GM23338 (cell line): ENCODE results near the gene TDRD7. TPM values are rescaled to one million over a fixed set of nuclear protein-coding genes. Genes with fewer than 3 reads are reported as not detected.

Experiments
- ATAC-seq: fragments of 200-7000 bp; cut with Tn5 transposase; 3 replicates; pipeline ENCODE4 v1.9.1; 2020
- DNase-seq: peaks from one replicate; pipeline ENCODE4 v3.0.0-alpha.2; 2015; ENCODE audit warnings: low spot score
- H2AFZ ChIP-seq: fragments of 200-600 bp; sonication (generic); 2 replicates; pipeline ENCODE4 v1.8.0; 2016; ENCODE audit warnings: antibody characterized with exemption, mild to moderate bottlenecking, moderate library complexity
- H3F3A ChIP-seq: fragments of 200-600 bp; sonication (generic); replicated peaks from 2 replicates; pipeline ENCODE4 v1.8.0; 2017; ENCODE audit warnings: antibody characterized with exemption, mixed run types, low read depth
- H3K27ac ChIP-seq: fragments of 200-600 bp; sonication (generic); 2 replicates; pipeline ENCODE4 v1.6.1; 2016; ENCODE audit warnings: low read depth
- H3K27me3 ChIP-seq: fragments of 200-600 bp; sonication (generic); 2 replicates; pipeline ENCODE4 v1.8.0; 2016; ENCODE audit warnings: mild to moderate bottlenecking, mixed run types, moderate library complexity; ENCODE audit not compliant: insufficient read depth
- H3K36me3 ChIP-seq: fragments of 200-600 bp; sonication (generic); 2 replicates; pipeline ENCODE4 v1.8.0; 2016; ENCODE audit warnings: mild to moderate bottlenecking; ENCODE audit not compliant: insufficient read depth
- H3K4me1 ChIP-seq: fragments of 200-600 bp; sonication (generic); 2 replicates; pipeline ENCODE4 v1.8.0; 2016; ENCODE audit warnings: mild to moderate bottlenecking, moderate library complexity; ENCODE audit not compliant: insufficient read depth
- H3K4me2 ChIP-seq: fragments of 200-600 bp; sonication (generic); 2 replicates; pipeline ENCODE4 v1.7.1; 2017; ENCODE audit warnings: mixed run types
- H3K4me3 ChIP-seq: fragments of 200-600 bp; sonication (generic); 2 replicates; pipeline ENCODE4 v1.6.1; 2016; ENCODE audit warnings: mixed run types
- H3K79me2 ChIP-seq: fragments of 200-600 bp; sonication (generic); replicated peaks from 2 replicates; pipeline ENCODE4 v1.8.0; 2017; ENCODE audit warnings: mild to moderate bottlenecking; ENCODE audit not compliant: insufficient read depth
- H3K9me2 ChIP-seq: fragments of 200-600 bp; sonication (generic); 2 replicates; pipeline ENCODE4 v1.8.0; 2017; ENCODE audit not compliant: insufficient read depth
- H4K20me1 ChIP-seq: fragments of 200-600 bp; sonication (generic); replicated peaks from 2 replicates; pipeline ENCODE4 v1.8.0; 2017; ENCODE audit warnings: mild to moderate bottlenecking; ENCODE audit not compliant: insufficient read depth
- H3K27ac Mint-ChIP-seq: 2 replicates; pipeline ENCODE4 v1.8.0; 2020; ENCODE audit warnings: inconsistent platforms, mild to moderate bottlenecking, moderate library complexity, mixed read lengths
- H3K27me3 Mint-ChIP-seq: 3 replicates; pipeline ENCODE4 v1.8.0; 2022; ENCODE audit warnings: low read depth, mild to moderate bottlenecking, moderate library complexity, mixed read lengths, inconsistent platforms; ENCODE audit not compliant: insufficient read depth, poor library complexity
- H3K36me3 Mint-ChIP-seq: 3 replicates; pipeline ENCODE4 v1.8.0; 2021; ENCODE audit warnings: low read depth, mild to moderate bottlenecking, inconsistent platforms, moderate library complexity, mixed read lengths
- H3K4me1 Mint-ChIP-seq: 3 replicates; pipeline ENCODE4 v1.8.0; 2020; ENCODE audit warnings: mild to moderate bottlenecking, inconsistent platforms, mixed read lengths
- H3K4me3 Mint-ChIP-seq: 3 replicates; pipeline ENCODE4 v1.8.0; 2021; ENCODE audit warnings: moderate library complexity, mild to moderate bottlenecking, inconsistent platforms, mixed read lengths
- H3K9me3 Mint-ChIP-seq: 3 replicates; pipeline ENCODE4 v1.8.0; 2020; ENCODE audit warnings: moderate library complexity, mild to moderate bottlenecking, inconsistent platforms, mixed read lengths
- CREB1 ChIP-seq: fragments of 250-450 bp; sonication (Bioruptor Pico); IDR thresholded peaks from 2 replicates; pipeline ENCODE4 v1.5.0; 2020; ENCODE audit warnings: low read depth, mild to moderate bottlenecking, moderate library complexity
- CTCF ChIP-seq, 2 experiments: fragments of 200-600 bp in 1 of 2; sonication (generic) in 1 of 2; conservative IDR thresholded peaks; 2 replicates each; pipeline versions ENCODE4 v1.5.1 to v1.6.1; 2016 to 2017; ENCODE audit warnings: antibody characterized with exemption in 2 of 2, low read depth in 2 of 2, mild to moderate bottlenecking in 2 of 2, moderate library complexity in 1 of 2
- ETS1 ChIP-seq: IDR thresholded peaks from 2 replicates; pipeline ENCODE4 v1.6.1; 2016; ENCODE audit warnings: antibody characterized with exemption
- EZH2 ChIP-seq: fragments of 200-600 bp; sonication (generic); IDR thresholded peaks from one replicate; pipeline ENCODE4 v1.8.0; 2017; ENCODE audit warnings: antibody characterized with exemption, mild to moderate bottlenecking, low read depth; ENCODE audit not compliant: unreplicated experiment
- EZH2phosphoT487 ChIP-seq: fragments of 200-600 bp; sonication (generic); IDR thresholded peaks from one replicate; pipeline ENCODE4 v1.8.1; 2018; ENCODE audit warnings: antibody characterized with exemption; ENCODE audit not compliant: unreplicated experiment
- JUNB ChIP-seq: IDR thresholded peaks from one replicate; pipeline ENCODE4 v1.6.1; 2016; ENCODE audit warnings: antibody characterized with exemption; ENCODE audit not compliant: unreplicated experiment
- REST ChIP-seq: IDR thresholded peaks from one replicate; pipeline ENCODE4 v1.6.1; 2018; ENCODE audit warnings: antibody characterized with exemption; ENCODE audit not compliant: unreplicated experiment
- polyA plus RNA-seq: library from polyadenylated mRNA; unstranded; fragments of >200 nt; fragmentation: Nextera tagmentation; extraction: Ambion mirVana; gene quantifications from 2 replicates; pipeline ENCODE4 v1.2.1, GENCODE V29; 2016
- total RNA-seq: library from RNA; depleted of rRNA; stranded (reverse); fragments of >200 nt; shearing (Covaris generic); gene quantifications from 2 replicates; pipeline ENCODE4 v1.2.3, GENCODE V29; 2014

Gene TDRD7
- total and polyA plus RNA-seq, 2 experiments from 2014 or later: 1.7 to 3.1 TPM

GRCh38 chr9:97502222-97502983 is 90.5 kb downstream of the TDRD7 start:
- H3K4me2 ChIP-seq: peak overlapping the region; percentile 98
- no peaks in the 10 kb centered on the region; the same call in 1 of the 2 replicates for H3F3A ChIP-seq
- peaks cover 82% of the 10 kb centered on the region for H3K27me3 ChIP-seq
- peak overlapping the region; percentile 98 for H2AFZ ChIP-seq
- H3K79me2 ChIP-seq: no peaks in the 10 kb centered on the region
- Mint-ChIP-seq H3K4me3 (peak overlapping the region; percentile 72), H3K36me3 (peaks cover 2% of the 10 kb centered on the region; the same call in 1 of the 3 replicates), H3K27ac (no peak overlapping the region), H3K27me3 (peaks cover 60% of the 10 kb centered on the region), H3K4me1 (peaks cover 11% of the 10 kb centered on the region), H3K9me3 (peaks cover 4% of the 10 kb centered on the region; the same call in 1 of the 3 replicates)
- TF ChIP-seq JUNB (no peak), CREB1 (CRISPR knock-in tag) (no peak), CTCF (conservative IDR thresholded peaks at IDR 0.05; ENCODE audit: low read depth in 2 of 2) (no peak), EZH2phosphoT487 (peak; percentile 38), ETS1 (no peak), EZH2 (peak; percentile 76), REST (no peak)
- H3K36me3 ChIP-seq: no peaks in the 10 kb centered on the region
- DNase-seq (peak; percentile 67), ATAC-seq (peak; percentile 73)
- no peaks in the 10 kb centered on the region for H3K9me2 ChIP-seq
- no peaks in the 10 kb centered on the region for H4K20me1 ChIP-seq
- H3K4me3 ChIP-seq: peak overlapping the region; percentile 80
- H3K27ac ChIP-seq: no peak overlapping the region
- peaks cover 11% of the 10 kb centered on the region for H3K4me1 ChIP-seq
